Peyer's patch (tissue), 4 donors: Measurements from ENCODE around the gene KPNA3.

Experiments used
- CTCF ChIP-seq, 6 experiments: fragments of 450-650 bp in 4 of 6; fragments of 200-600 bp in 2 of 6; sonication (generic) in 1 of 6; IDR thresholded peaks; one replicate each; pipeline ENCODE4 v1.5.1; 2017 to 2019; ENCODE audit warnings: antibody characterized with exemption in 6 of 6, mild to moderate bottlenecking in 3 of 6, moderate library complexity in 1 of 6
- POLR2A ChIP-seq, 2 donors: fragments of 450-650 bp; IDR thresholded peaks; one replicate each; pipeline ENCODE4 v1.5.1; 2017; ENCODE audit warnings: antibody characterized with exemption in 2 of 2, mild to moderate bottlenecking in 2 of 2, moderate library complexity in 2 of 2

DNA sequence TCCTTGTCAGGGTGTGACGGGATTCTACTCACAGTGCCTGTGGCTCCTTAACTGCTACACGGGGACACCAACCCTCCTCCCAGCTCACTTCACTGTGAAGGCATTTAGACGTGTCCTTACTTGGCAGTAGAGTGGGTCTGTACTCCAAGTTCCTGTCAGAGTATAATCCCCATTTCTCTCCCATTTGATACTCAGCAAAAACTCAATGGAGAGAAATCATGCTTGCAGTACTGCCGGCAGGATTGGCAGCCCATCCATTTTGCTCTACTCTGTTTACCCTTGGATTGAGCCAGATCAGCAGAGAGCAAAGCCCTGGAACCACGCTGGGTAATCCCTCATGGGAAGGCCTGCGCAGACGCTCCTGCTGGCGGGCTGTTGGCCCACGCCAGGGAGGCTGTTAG, 135.2 kb downstream of the KPNA3 start:
- TF ChIP-seq POLR2A (IDR thresholded peaks at IDR 0.05) (no peak), CTCF (IDR thresholded peaks at IDR 0.05) (no peak)
